ENCODE data around the gene ARID1A.
"Not testable (repeated sequence)": the region's sequence is repeated elsewhere in the genome, so short reads cannot be mapped to it uniquely, and the experiment has no call there.

Gene ARID1A

DNA sequence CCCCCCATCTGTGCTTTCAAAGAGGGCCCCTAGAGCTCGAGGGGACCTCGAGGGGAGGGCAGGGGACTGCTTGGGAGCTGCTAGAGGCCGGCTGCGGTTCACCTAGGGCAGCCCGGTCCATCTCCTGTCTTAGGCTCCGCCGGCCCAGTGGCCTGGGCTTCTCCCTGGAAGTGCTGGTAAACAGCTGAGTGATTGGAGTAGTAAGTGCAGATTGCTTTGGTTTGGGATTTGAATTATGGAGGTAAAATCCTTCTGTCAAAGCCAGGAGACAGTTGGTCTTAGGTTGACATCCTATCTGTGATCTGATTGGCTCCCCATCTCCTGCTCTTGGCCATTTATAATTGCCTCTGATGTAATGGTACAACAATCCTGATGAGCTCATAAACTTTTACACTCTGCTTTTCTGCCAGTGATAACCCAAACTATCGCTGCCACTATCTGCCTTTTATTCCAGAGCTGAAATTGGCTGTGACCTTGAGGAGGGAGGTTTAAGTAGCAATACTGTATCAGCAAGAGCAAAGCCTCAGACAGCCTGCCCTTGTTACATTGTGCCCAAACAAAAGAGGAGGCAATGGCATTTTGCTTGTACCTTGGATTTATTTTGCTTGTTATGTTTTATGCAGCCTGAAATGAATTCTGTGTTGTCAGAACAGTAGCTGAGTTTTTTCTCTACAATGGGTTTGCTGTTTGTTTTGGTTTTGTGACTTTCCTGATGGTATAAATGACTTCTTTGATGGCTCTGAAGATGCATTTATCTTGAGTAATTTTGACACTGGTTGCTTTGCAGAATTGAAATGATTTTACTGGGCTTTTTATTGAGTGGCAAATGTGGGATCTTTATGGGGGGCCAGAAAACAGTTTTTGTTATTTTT lies 2.4 kb downstream of the ARID1A start:
- peak; percentile 81 for DNase-seq

DNA sequence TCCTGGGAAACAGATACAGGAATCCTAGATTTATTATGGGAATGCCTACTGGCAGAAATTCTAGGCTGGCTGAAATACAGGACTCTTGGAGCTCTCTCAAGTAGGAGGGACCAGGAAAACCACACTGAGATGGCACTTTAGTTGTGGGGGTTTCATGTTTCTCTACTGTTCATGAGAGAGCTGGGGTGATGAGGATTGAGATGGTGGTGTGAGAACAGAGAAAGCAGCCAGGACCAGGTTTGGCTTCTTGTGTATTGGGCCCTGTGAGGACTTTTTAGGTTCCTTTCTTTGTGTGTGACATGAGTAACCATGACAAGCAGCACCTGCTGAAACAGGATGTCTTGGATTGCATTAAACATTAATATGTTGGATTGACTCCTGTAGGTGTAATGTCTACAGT lies 4.9 kb downstream of the ARID1A start:
- DNase-seq: no peak

DNA sequence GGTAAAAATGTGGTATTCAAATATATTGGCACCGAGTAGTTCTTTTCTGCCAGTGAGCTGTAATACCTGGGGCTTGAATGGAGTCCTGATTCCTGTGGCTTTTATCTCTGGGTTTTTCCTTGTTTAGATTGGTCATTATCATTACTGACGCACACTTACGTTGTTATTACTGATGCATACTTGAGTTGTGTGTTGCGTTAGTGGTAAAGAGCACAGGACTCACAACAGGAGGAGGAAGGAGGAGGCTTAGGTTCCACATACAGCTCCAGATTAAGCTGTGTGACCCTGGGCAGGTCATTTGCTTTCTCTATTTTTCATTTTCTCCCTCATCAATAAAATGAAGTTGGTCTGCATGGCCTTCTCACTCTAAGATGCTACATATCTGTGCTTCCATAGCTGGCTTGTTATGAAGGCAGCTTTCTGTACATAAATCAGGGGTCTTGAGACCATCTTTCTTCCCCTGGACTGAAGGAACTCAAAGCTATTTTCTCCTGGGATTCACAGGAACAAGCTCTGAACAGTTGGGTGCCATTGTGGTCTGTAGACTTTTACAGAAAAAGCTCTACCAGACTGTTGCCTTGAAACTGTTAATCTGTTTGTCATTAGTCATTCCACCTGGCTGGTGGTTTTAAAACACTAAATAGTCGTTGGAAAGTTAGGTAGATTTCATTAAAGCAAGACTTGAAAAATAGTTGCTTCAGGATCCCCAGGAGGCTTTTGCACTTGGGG lies 5.6 kb downstream of the ARID1A start:
- DNase-seq: no peak

DNA sequence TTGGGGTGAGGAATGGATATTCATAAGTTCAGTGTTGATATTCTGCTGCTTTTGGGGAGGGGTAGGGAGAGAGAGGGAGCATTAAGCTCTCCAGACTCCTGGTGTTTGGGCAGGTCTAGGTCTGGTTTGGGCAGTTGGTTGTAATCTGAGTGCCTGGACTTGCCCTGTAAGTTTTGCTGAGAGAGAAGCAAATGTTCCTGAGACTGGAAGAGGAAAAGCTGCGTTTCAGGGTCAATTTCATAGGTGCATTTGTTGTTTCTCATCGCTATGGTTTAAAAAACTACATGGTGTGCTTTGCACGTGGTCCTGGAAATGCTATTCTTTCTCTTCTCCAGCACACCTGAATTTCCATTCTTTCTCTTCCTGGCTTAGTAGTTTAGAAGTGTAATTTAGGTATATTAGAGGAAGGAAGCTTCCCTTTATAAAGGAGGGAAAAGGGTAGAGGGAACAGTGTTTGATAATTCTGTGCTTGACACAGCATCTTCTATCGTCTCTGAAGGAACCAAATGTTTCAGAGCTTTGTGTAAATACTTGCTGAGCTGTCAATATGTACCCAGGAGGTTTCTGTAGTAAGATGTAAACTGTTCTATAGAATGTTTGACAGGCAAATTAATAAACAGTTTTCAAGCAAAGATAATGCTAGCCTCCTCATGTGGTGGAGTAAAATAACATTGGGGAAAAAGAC lies 6.3 kb downstream of the ARID1A start:
- DNase-seq: no peak

DNA sequence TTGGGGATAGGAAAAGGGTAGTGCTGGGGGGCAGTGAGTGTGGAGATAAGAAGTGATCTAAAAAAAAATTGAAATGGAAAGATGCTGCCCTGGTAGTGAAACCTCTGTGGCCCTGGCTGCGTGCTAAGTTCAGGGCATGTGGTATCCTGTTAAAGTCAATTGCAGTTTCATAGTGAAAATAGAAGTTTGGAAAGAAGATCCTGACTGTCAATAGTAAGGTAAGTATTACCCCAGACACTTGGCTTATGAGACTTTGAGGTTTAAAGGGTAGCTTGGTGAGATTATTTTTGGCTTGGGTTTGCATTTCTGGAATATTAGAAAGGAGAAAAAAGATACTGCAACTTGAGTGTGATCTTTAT lies 6.8 kb downstream of the ARID1A start:
- no peak for DNase-seq

DNA sequence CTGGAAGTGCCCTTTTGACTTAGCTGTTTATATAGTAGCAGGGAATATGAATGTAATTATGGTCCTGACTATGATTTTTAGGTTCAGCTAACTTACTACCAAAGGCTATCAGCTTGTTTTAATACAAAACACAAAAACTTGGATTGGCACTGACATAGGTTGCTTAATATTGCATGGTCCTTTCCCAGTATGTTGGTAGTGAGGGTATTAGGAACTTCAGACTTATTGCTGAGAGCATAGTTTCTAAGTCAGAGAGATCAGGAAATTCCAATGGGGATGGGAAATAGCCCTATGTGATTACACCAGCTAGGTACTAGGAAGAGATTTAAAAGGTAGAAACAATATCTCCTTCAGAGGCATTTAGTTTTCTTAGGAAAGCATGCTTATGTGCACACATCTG lies 7.7 kb downstream of the ARID1A start:
- DNase-seq: no peak

DNA sequence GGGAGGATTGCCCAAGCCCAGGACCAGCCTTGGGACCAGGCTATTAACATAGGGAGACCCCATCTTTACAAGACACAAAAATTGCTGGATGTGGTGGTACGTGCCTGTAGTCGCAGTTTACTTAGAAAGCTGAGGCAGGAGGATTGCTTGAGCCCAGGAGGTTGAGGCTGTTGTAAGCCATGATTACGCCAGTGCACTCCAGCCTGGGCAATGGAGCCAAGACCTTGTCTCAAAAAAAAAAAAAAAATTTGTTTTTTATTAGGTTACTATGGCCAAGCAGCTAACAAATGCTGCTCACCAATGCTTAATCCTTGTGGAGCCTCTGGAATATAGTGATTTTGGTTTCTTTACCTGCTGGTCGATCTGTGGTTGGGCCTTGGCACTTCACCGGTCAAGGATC lies 8.8 kb downstream of the ARID1A start:
- no peak for DNase-seq

DNA sequence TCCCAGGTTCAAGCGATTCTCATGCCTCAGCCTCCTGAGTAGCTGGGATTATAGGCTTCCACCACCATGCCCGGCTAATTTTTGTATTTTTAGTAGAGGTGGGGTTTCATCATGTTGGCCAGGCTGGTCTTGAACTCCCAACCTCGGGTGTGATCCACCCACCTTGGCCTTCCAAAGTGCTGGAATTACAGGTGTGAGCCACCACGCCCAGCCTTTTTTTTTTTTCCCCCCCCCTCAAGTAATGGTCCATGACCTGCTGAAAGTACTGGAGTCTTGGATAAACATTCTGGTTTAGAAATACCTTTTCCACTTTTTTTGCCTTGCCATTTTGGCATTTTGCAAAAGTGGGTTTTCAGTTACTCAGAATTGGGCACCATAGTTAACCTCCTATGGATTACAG lies 9.4 kb downstream of the ARID1A start:
- DNase-seq: not testable (repeated sequence)

DNA sequence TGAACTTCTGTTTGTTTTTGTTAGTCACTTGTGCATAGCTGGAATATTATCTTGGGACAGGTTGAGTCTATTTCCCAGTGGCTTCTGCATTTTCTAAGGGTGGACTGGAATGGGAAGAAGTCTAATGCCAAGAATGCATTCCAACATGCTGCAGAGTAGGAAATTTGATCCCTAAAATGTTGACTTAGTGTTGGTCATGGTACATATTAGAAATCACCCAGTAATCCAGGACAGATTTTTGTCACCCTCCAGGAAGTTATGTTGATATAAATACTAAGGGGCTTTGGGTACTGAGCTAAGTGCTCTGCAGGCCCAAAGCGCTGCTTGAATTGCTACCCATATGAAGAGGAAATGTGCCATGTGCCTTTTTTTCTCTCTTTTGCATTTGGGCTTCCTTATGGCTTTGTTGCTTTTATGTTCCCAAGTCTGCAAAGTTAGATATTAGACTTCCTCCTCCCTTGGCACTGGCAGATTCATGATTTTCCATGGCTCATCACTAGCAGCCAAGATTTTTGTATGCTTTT lies 10.0 kb downstream of the ARID1A start:
- no peak for DNase-seq

DNA sequence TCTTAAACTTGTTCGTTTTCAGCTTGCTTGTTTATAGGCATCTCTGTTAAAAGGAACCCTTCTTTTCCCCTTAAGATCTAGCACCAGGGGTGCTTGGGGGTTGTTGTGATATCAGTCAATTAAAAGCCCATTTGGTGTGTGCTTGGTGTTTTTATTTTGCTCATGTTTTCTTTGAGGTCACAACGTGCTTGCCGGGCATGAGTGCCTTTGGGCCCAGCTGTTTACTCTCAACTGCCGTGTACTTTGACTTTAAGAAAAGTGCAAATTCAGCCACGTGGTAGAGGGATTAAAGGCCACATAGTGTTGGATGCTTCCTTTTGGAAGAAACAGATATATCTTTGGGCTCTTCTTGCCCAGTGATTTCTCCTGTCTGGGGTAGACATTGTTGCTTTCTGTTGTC lies 10.5 kb downstream of the ARID1A start:
- DNase-seq: no peak

DNA sequence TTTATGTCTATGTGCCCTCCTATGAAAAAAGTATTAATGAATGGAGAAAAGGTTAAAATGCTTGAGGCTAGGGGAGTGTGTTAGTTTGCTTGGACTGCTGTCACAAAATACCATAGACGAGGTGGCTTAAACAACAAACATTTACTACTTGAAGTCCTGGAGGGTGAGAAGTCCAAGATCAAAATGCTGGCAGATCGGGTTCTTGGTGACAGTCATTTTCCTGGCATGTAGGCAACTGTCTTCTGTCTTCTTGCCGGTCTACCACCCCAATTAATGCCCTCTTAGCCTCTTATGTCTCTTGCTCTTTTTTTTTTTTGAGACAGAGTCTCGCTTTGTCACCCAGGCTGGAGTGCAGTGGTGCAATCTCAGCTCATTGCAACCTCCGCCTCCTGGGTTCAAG lies 15.0 kb downstream of the ARID1A start:
- no peak for DNase-seq

DNA sequence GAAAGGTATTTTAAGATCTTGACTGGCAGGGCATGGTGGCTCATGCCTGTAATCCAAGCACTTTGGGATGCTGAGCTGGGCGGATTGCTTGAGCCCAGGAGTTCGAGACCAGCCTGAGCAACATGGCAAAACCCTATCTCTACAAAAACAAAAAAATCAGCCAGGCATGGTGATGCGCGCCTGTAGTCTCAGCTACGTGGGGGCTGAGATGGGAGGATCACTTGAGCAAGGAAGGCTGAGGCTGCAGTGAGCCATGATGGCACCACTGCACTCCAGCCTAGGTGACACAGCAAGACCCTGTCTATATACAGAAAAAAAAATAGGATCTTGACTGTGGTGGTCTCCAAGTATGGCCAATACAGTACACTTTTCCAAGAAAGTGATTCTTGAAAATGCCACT lies 16.0 kb downstream of the ARID1A start:
- no peak for DNase-seq

DNA sequence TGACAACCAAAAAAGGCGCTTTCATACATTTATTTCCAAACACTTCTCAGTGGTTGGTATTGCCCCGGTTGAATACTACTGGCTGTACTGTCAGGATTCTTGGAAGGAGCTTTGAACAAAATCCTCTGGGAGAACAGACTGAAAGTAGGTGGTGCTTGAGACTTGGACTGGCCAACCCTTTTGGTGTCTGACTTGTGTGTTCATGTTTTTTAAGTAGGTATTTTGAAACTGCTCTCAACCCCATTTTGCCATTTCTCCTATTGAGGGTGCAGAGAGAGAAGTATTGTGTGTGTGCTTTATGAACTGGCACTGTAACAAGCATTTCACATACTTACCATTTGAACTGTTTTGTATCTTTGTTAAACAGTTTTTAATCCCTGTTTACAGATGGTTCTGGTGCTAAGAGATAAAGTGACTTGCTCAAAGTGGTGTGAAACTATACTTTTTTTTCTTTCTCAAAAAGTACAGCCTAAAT lies 21.2 kb downstream of the ARID1A start:
- no peak for DNase-seq

DNA sequence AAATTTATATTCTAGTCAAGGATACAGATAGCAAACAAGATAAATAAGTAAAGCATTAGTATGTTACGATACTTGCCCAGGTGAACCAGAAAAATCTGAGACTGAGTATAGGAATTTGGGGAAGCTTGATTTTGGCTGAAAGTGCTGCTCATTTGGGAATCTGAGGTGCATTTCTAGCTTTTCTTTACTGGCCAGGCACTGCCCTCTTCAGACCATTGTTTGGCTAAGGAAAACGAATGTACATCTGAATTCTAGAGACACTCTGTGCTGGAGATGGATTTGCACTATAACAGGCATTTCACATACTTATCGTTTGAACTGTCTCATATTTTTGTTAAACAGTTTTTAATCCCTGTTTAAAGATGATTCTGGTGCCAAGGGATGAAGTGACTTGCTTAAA lies 23.4 kb downstream of the ARID1A start:
- DNase-seq: no peak

DNA sequence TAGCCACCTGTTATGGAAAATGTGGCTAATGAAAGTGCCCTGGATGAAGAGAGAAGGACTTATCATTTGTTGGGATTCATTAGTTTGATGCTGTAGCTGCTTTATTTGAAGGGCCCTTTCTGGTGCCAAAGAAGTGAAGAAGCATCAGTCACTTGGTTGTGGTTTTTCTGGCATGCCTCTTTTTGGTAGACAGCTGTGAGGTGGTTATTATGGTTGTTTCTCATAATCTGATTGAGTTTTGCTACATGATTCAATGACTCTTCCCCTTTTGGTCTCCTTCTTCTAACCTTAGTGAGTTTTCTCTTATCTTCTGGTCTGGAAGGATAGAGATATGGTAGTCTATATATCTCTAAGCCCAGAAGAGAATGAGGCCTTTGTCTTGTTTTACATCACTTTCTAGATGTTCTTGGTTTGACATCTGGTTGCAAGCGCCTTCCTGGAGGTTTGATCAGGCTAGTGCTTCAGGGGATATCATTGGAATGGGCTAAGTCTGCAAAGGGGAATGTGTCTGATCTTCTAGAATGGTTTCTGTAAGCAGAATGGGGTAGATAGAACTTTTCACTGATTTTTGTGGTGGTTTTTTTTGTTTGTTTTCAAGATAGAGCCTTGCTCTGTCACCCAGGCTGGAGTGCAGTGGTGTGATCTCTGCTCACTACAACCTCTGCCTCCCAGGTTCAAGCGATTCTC lies 26.0 kb downstream of the ARID1A start:
- no peak for DNase-seq

DNA sequence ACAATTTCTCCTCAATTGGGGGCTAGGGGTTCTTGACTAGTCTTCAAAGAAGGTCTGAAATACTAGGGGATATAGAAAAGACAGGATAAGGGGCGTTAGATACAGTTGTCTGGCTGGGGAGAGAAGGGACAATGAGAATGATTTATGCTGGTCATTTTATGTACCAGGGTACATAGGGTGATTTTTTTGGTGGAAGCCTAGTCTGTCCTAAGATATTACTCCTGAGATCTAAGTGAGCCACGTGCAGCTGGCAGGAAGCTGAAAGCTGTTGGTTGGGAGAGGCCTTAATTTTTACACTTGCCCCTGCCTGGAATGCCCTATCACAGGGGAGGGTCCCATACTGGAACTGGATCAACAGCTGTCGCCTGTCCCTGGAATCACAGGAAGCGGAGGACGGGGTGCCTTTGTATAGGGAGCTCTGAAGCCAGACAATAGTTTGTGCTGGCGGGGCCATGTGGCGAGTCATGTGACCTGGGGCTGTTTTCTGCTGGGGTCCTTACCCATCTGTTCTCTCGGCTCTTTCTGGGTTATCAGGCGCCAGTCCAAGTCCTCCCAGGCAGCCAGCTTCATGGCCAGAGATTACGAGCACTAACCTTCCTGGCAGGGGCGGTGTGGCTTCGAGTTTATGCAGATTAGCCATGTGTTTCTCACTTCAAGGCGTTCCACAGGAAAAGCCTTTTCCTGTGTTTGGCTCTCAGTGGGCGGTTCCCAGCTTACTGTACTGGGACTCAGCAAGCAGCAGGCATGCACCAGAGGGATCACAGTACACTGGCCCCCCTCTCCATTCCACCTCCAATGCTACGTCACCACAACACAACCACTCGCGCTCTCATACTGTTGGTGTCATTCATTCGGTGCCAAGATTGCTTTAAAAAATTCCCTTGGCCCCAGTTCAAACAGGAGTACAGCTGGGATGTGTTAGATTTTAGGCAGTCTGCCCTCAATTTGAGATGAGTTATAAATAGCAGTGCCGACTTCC lies 27.5 kb downstream of the ARID1A start:
- peak; percentile 43 for DNase-seq

DNA sequence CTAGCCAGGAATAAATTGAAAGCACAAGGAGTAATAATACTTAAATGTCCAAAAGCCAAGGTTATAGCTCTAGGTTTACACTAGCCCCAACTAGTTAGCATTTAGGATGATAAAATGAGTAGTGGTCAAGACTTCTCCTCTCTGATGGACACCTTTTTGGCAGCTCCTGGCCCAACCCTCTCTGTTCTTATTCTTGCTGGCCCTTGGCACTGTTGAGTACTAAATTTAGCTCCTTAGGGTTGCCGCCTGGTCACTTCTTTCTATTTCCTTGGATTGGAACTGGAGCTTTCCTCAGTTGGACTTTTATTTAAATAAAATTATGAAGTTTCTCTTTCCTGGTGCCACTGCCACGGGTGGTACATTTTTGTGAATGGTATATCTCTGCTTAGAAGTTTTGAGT lies 28.3 kb downstream of the ARID1A start:
- DNase-seq: no peak

DNA sequence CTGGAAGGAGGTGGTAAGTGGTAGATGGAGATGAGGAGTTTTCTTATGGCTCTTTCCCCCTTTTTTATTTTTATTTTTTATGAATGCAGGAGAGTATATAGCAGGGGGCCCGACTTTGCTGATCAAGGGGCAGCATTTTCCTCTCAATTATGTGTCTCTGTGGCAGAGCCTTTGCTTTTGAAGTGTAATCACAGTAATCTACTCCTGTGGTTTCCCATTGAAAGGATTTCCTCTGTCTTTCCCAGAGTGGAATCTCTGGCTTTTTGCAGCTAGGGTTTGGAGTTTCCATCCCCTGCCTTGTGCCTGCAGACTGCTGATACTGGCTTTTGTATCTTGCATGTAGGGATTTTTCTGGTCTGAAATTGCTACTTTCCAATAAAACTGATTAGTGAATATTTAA lies 29.1 kb downstream of the ARID1A start:
- DNase-seq: no peak

DNA sequence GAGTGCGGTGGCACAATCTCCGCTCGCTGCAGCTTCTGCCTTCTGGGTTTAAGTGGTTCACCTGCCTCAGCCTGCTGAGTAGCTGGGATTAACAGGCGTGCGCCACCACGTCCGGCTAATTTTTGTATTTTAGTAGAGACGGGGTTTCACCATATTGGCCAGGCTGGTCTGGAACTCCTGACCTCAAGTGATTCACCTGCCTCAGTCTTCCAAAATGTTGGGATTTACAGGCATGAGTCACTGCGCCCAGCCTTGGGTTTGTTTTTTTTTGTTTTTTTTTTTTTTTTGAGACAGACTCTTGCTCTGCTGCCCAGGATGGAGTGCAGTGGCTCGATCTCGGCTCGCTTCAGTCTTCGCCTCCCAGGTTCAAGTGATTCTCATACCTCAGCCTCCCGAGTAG lies 30.1 kb downstream of the ARID1A start:
- DNase-seq: not testable (repeated sequence)

DNA sequence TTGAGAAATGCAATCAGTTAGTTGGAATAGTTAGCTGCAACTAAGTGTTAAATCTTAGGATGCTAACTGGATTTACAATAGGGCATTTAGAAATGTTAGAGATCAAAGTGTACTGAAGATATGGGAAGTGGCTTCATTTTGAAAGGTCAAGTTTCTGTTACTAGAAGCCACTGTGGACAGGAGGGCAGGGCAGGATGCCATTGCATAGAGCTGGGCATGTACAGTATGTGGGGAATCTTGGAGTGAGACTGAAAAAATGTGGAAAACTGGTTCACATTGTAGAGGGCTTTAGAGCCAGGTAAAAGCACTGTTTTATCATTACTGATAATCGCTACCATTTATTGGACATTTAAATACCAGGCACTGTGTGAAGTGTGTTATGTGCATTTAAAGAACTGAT lies 31.0 kb downstream of the ARID1A start:
- no peak for DNase-seq

DNA sequence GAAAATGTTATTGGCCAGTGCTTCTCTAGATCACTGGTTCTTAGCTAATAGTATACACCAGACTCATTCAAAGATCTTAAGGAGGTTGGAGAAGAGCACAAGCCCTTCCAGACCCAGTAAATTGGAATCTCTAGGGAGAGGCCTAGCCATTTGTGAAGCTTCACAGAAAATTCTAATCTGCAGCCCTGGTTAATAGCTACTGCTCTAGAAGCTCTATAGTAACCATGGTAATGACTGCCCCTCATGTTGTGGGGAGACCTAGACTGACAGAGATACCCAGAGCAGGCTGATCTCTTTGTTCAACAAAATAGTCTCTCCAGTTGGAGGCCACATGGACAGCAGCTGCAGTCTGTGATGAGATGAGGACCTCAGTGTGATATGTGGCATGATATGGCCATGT lies 31.7 kb downstream of the ARID1A start:
- DNase-seq: no peak

DNA sequence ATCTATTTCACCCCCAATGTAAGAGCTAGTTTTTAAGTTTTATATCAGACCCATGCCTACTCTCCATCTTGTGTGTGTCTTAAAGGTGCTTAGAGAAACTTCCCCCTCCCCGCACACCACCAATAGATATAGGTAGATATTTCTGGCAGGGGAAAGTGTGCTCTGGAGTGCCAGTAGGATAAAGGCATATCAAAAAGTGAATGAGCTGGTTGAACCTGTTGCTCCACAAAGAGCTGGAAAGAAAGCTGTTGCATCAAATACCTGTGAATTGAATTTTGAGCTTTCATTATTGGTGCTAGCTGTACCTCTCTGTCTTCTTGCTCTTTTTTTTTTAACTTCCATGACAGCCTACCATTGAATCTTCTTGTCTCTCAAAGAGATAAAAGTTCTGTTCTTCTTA lies 32.8 kb downstream of the ARID1A start:
- no peak for DNase-seq
